ENCODE results near the gene XAB2.

XAB2 gene

DNA sequence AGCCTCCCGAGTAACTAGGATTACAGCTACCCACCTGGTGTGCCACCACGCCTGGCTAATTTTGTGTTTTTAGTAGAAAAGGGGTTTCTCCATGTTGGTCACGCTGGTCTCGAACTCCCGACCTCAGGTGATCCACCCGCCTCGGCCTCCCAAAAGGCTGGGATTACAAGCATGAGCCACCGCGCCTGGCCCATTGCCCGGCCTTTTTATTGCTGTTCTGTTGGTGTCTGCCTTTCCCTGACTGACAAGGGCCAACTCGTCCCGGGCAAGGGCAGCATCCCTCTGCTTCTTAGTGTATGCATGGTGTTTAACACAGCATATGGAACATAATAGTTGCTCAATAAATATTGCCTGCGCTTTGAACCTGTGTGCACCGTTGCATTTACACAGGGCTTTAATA lies 33.3 kb upstream of the XAB2 start:
- no peak overlapping the region for H3K27ac ChIP-seq (ENCODE audit: low read depth, low read length, poor library complexity, severe bottlenecking)
- no peaks in the 10 kb centered on the region for H3F3A ChIP-seq (ENCODE audit: insufficient read depth, low read length)
- no peaks in the 10 kb centered on the region for H3K9me3 ChIP-seq (ENCODE audit: low read length)
- H3K9ac ChIP-seq (ENCODE audit: low read length) = no peak overlapping the region
- H4K20me1 ChIP-seq (ENCODE audit: insufficient read depth, low read length) = no peaks in the 10 kb centered on the region
- no peaks in the 10 kb centered on the region for H3K9me2 ChIP-seq (ENCODE audit: low read depth, low read length)
- no peaks in the 10 kb centered on the region; the same call in 1 of the 2 replicates for H3K27me3 ChIP-seq (ENCODE audit: insufficient read depth, low read length)
- TF ChIP-seq, protein P1, sequence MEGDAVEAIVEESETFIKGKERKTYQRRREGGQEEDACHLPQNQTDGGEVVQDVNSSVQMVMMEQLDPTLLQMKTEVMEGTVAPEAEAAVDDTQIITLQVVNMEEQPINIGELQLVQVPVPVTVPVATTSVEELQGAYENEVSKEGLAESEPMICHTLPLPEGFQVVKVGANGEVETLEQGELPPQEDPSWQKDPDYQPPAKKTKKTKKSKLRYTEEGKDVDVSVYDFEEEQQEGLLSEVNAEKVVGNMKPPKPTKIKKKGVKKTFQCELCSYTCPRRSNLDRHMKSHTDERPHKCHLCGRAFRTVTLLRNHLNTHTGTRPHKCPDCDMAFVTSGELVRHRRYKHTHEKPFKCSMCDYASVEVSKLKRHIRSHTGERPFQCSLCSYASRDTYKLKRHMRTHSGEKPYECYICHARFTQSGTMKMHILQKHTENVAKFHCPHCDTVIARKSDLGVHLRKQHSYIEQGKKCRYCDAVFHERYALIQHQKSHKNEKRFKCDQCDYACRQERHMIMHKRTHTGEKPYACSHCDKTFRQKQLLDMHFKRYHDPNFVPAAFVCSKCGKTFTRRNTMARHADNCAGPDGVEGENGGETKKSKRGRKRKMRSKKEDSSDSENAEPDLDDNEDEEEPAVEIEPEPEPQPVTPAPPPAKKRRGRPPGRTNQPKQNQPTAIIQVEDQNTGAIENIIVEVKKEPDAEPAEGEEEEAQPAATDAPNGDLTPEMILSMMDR (IDR thresholded peaks at IDR 0.05; ENCODE audit: low read length) = no peak
- no peak for TF ChIP-seq EZH2 (IDR thresholded peaks at IDR 0.05; ENCODE audit: borderline replicate concordance, low read length)
- no peaks in the 10 kb centered on the region for H3K36me3 ChIP-seq (ENCODE audit: insufficient read depth, low read length)
- H2AFZ ChIP-seq (ENCODE audit: low read length) = no peak overlapping the region
- H3K4me2 ChIP-seq (ENCODE audit: low read length) = no peak overlapping the region
- peaks cover 8% of the 10 kb centered on the region for H3K4me1 ChIP-seq (ENCODE audit: insufficient read depth, low read length, severe bottlenecking)
- H3K79me2 ChIP-seq (ENCODE audit: insufficient read depth, low read length) = no peaks in the 10 kb centered on the region
- H3K4me3 ChIP-seq (ENCODE audit: low read depth, low read length, poor library complexity, severe bottlenecking) = no peak overlapping the region

DNA sequence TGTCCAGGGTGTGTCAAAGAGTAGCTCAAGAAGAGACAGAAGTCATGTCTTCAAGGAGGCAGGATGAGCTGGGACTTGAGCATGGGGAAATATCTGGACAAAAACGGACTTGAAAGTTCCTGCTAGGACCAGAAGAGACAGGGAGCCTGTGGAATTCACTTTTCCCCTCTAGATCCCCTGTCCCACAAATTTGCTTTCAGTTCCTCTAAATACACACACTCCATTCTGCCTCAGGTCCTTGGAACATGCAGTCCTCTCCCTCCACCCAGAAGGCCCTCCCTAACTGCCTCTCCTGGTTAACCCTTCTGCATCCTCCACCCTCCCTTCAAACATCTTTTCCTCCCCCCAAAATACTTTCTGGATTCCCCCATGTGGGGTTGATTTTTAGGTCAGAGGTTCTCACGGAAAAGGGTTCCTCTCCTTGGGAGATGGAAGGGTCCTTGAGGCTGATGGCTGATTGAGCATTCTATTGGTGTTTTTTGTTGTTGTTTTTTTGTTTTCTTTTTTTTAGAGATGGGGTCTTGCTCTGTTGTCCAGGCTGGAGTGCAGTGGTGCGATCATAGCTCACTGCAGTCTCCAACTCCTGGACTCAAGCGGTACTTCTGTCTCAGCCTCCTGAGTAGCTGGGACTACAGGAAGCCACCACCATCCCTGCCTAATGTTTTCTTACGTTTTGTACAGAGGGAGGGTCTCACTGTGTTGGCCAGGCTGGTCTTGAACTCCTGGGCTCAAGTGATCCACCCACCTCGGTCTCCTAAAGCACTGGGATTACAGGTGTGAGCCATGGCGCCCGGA lies 32.6 kb upstream of the XAB2 start:
- Histone ChIP-seq H3F3A (ENCODE audit: insufficient read depth, low read length) (no peaks in the 10 kb centered on the region), H3K4me3 (ENCODE audit: low read depth, low read length, poor library complexity, severe bottlenecking) (no peak overlapping the region), H3K9ac (ENCODE audit: low read length) (no peak overlapping the region), H3K9me2 (ENCODE audit: low read depth, low read length) (no peaks in the 10 kb centered on the region), H2AFZ (ENCODE audit: low read length) (no peak overlapping the region), H3K4me1 (ENCODE audit: insufficient read depth, low read length, severe bottlenecking) (peaks cover 8% of the 10 kb centered on the region), H4K20me1 (ENCODE audit: insufficient read depth, low read length) (no peaks in the 10 kb centered on the region), H3K4me2 (ENCODE audit: low read length) (no peak overlapping the region), H3K79me2 (ENCODE audit: insufficient read depth, low read length) (no peaks in the 10 kb centered on the region), H3K36me3 (ENCODE audit: insufficient read depth, low read length) (no peaks in the 10 kb centered on the region), H3K27me3 (ENCODE audit: insufficient read depth, low read length) (no peaks in the 10 kb centered on the region; the same call in 1 of the 2 replicates), H3K9me3 (ENCODE audit: low read length) (no peaks in the 10 kb centered on the region), H3K27ac (ENCODE audit: low read depth, low read length, poor library complexity, severe bottlenecking) (no peak overlapping the region)
- TF ChIP-seq, protein P1 (IDR thresholded peaks at IDR 0.05; ENCODE audit: low read length) = no peak
- TF ChIP-seq EZH2 (IDR thresholded peaks at IDR 0.05; ENCODE audit: borderline replicate concordance, low read length) = no peak

GRCh38 chr19:7658219-7658686 lies 28.9 kb upstream of the XAB2 start:
- no peaks in the 10 kb centered on the region for H3K36me3 ChIP-seq (ENCODE audit: insufficient read depth, low read length)
- peaks cover 8% of the 10 kb centered on the region for H3K4me1 ChIP-seq (ENCODE audit: insufficient read depth, low read length, severe bottlenecking)
- H3K9me2 ChIP-seq (ENCODE audit: low read depth, low read length) = no peaks in the 10 kb centered on the region
- no peak overlapping the region; the same call in 1 of the 2 replicates for H3K9ac ChIP-seq (ENCODE audit: low read length)
- TF ChIP-seq, protein P1 (IDR thresholded peaks at IDR 0.05; ENCODE audit: low read length) = no peak
- no peak for TF ChIP-seq EZH2 (IDR thresholded peaks at IDR 0.05; ENCODE audit: borderline replicate concordance, low read length)
- no peaks in the 10 kb centered on the region for H4K20me1 ChIP-seq (ENCODE audit: insufficient read depth, low read length)
- peak overlapping the region; percentile 33 for H3K4me3 ChIP-seq (ENCODE audit: low read depth, low read length, poor library complexity, severe bottlenecking)
- H3K27ac ChIP-seq (ENCODE audit: low read depth, low read length, poor library complexity, severe bottlenecking) = no peak overlapping the region
- H3K9me3 ChIP-seq (ENCODE audit: low read length) = no peaks in the 10 kb centered on the region
- peak overlapping the region; percentile 53 for H3K4me2 ChIP-seq (ENCODE audit: low read length)
- no peaks in the 10 kb centered on the region for H3K79me2 ChIP-seq (ENCODE audit: insufficient read depth, low read length)
- H3K27me3 ChIP-seq (ENCODE audit: insufficient read depth, low read length) = no peaks in the 10 kb centered on the region; the same call in 1 of the 2 replicates
- H3F3A ChIP-seq (ENCODE audit: insufficient read depth, low read length) = no peaks in the 10 kb centered on the region
- no peak overlapping the region for H2AFZ ChIP-seq (ENCODE audit: low read length)
